Adrenal gland (tissue), 5 donors: ENCODE data around the gene CCR7.

Experiments used
- POLR2A ChIP-seq, 2 donors: fragments of 450-650 bp; IDR thresholded peaks; one replicate each; pipeline ENCODE4 v1.6.1; 2017; ENCODE audit warnings: antibody characterized with exemption in 2 of 2, mild to moderate bottlenecking in 2 of 2, moderate library complexity in 1 of 2
- TF ChIP-seq, protein P1 (sequence below), 6 experiments: fragments of 450-650 bp in 4 of 6; fragments of 200-600 bp in 2 of 6; sonication (generic) in 1 of 6; IDR thresholded peaks; 1 replicate in 5 of 6; 2 replicates in 1 of 6; pipeline versions ENCODE4 v1.5.1 to v1.8.0; 2016 to 2021; ENCODE audit warnings: antibody characterized with exemption in 6 of 6, mild to moderate bottlenecking in 2 of 6, moderate library complexity in 1 of 6
- donor health status: DM: no; HTN: no; CAD: no.

DNA sequence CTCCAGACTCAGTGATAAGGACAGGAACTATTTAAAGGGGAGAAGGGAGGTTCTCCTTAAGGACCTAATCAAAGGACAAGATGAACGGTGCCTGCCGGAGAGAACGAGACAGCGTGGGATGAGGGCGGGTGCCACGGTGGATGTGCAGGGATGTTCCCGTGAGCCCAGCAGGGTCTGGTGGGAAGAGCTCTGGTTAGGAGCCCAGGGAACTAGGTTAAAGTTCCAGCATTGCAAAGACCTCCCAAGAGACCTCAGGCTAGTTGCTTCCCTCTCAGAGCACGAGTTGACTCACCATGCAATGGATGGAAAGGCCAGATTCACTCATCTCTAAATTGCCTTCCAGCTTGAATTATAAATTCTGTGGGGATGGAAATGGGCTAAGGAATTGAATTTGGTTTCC is 14.7 kb downstream of the CCR7 start:
- TF ChIP-seq POLR2A (IDR thresholded peaks at IDR 0.05), result no peak
- TF ChIP-seq, protein P1, sequence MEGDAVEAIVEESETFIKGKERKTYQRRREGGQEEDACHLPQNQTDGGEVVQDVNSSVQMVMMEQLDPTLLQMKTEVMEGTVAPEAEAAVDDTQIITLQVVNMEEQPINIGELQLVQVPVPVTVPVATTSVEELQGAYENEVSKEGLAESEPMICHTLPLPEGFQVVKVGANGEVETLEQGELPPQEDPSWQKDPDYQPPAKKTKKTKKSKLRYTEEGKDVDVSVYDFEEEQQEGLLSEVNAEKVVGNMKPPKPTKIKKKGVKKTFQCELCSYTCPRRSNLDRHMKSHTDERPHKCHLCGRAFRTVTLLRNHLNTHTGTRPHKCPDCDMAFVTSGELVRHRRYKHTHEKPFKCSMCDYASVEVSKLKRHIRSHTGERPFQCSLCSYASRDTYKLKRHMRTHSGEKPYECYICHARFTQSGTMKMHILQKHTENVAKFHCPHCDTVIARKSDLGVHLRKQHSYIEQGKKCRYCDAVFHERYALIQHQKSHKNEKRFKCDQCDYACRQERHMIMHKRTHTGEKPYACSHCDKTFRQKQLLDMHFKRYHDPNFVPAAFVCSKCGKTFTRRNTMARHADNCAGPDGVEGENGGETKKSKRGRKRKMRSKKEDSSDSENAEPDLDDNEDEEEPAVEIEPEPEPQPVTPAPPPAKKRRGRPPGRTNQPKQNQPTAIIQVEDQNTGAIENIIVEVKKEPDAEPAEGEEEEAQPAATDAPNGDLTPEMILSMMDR (IDR thresholded peaks at IDR 0.05), result no peak
